OCI-LY3 (cell line): ENCODE data around the gene NOCT.

Experiments used
- CTCF ChIP-seq: fragments of 200-600, 300-600 bp; sonication (generic); IDR thresholded peaks from 2 replicates; pipeline ENCODE4 v1.5.1; 2014; ENCODE audit warnings: antibody characterized with exemption, low read length, low read depth
- EZH2phosphoT487 ChIP-seq: fragments of 200-600 bp; shearing (Covaris generic); IDR thresholded peaks from 2 replicates; pipeline ENCODE4 v1.6.1; 2018; ENCODE audit warnings: antibody characterized with exemption, mixed run types, low read depth

DNA sequence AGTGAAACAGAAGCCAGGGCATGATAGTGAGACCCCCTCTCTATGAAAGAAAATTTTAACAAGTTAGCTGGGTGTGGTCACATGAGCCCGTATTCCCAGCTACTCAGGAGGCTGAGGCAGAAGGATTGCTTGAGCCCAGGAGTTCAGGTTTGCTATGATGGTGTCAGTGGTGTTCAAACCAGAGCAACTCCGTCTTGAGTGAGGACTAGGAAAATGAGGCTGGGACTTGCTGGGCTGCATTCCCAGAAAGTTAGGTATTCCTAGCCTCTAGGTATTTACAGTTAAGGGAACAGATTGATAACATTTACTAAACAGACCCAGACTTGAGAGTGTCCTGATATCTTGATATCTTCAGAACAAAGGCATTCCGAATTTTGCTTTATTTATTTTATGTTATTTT lies 37.0 kb upstream of the NOCT start:
- TF ChIP-seq CTCF: no peak
- TF ChIP-seq EZH2phosphoT487: no peak
